HUDEP-2 (cell line): ENCODE results near the gene ECM1.

ENCODE experiments used
- DNase-seq, 76 experiments: peaks; one replicate each; lab custom pipeline; 2025; ENCODE audit not compliant: unreplicated experiment in 76 of 76; lab: John Stamatoyannopoulos, UW

Gene ECM1

GRCh38 chr1:150537732-150538684 is 30.1 kb downstream of the ECM1 start:
- no peak for DNase-seq

GRCh38 chr1:150543500-150544143 is 35.7 kb downstream of the ECM1 start:
- no peak for DNase-seq

GRCh38 chr1:150544204-150544603 is 36.3 kb downstream of the ECM1 start:
- no peak for DNase-seq

- peak in 34 of 76 experiments; percentile 4 to 66 (median 26) for DNase-seq
Observed at GRCh38 chr1:150545486-150546032, 37.6 kb downstream of the ECM1 start.

GRCh38 chr1:150546294-150546937 is 38.5 kb downstream of the ECM1 start:
- DNase-seq, result no peak

GRCh38 chr1:150548324-150548631 is 40.4 kb downstream of the ECM1 start:
- no peak for DNase-seq

GRCh38 chr1:150548632-150549495 is 41.0 kb downstream of the ECM1 start, which contains the start of gene ADAMTSL4:
Gene ADAMTSL4 (plus strand): TSS chr1:150549408. CDS start chr1:150552289, 2,881 bp downstream.
- peak in 56 of 76 experiments; percentile 7 to 72 (median 51) for DNase-seq

- DNase-seq, result no peak
Observed at GRCh38 chr1:150549496-150550221, 41.8 kb downstream of the ECM1 start.

- no peak for DNase-seq
Observed at GRCh38 chr1:150550222-150551050, 42.5 kb downstream of the ECM1 start.

GRCh38 chr1:150551051-150551783 is 43.3 kb downstream of the ECM1 start:
- no peak for DNase-seq

GRCh38 chr1:150551784-150552127 is 43.8 kb downstream of the ECM1 start:
- DNase-seq, result no peak

- DNase-seq, result peak in 42 of 76 experiments; percentile 4 to 67 (median 39)
Observed at GRCh38 chr1:150552128-150552910, 44.4 kb downstream of the ECM1 start.

- DNase-seq, result no peak
Observed at GRCh38 chr1:150552911-150553289, 45.0 kb downstream of the ECM1 start.

GRCh38 chr1:150553392-150554085 is 45.6 kb downstream of the ECM1 start:
- no peak for DNase-seq

- DNase-seq, result no peak
Observed at GRCh38 chr1:150554086-150554452, 46.2 kb downstream of the ECM1 start.

GRCh38 chr1:150555198-150555970 is 47.5 kb downstream of the ECM1 start:
- no peak for DNase-seq
